Measurements from ENCODE around the gene ALDH1L1. TPM values are rescaled to one million over a fixed set of nuclear protein-coding genes. Genes with fewer than 3 reads are reported as not detected.

Gene ALDH1L1
- total and polyA plus RNA-seq, 2 of the 13 experiments (the other 11 are each of a cell fraction or from before 2014, with no cell fraction given) = 11.2 to 28.7 TPM

- H3K4me3 ChIP-seq (replicated peaks in 1 of 3; ENCODE audit: insufficient read depth in 1 of 3, low read depth in 2 of 3, low read length in 3 of 3) = no peak overlapping the region
- ChIA-PET POLR2A (interaction anchor here (0.9 to 2.4 kb wide), 9 partner anchors 9 to 131 kb away, joined by 3 to 17 read pairs (median 3); partner anchors contain the start of gene ALDH1L1), CTCF (ENCODE audit: low intra/inter-chr PET ratio, low total read pairs) (interaction anchor here (1.3 to 3.4 kb wide), 2 partner anchors 64 to 191 kb away, joined by 4 to 27 read pairs; no protein-coding TSS in a partner anchor)
- peak; percentile 44 for FAIRE-seq
- no peak overlapping the region for H2AFZ ChIP-seq (ENCODE audit: low read length)
- in situ Hi-C loops (cut with HindIII; ENCODE audit: extremely low pct_ligation_motif_present, low pct_unique_long_range_greater_than_20kb) = loop anchor here (10.0 kb wide), 1 partner anchor 63 kb away; no protein-coding TSS in a partner anchor
- no peak overlapping the region for H3K9ac ChIP-seq (ENCODE audit: insufficient read depth, low read depth, low read length)
- no peaks in the 10 kb centered on the region for H3K4me1 ChIP-seq (ENCODE audit: insufficient read depth, low read length)
- H4K20me1 ChIP-seq (ENCODE audit: insufficient read depth, low read length) = no peaks in the 10 kb centered on the region
- no peaks in the 10 kb centered on the region for H3K36me3 ChIP-seq (replicated peaks in 1 of 2; ENCODE audit: control insufficient read depth in 1 of 2, insufficient read depth in 2 of 2, low read length in 2 of 2)
- H3K4me2 ChIP-seq (ENCODE audit: low read depth, low read length) = no peak overlapping the region
- BruUV-seq (replicated peaks) = no TSS peak
- WGBS (ENCODE audit: low lambda C conversion rate) = 24% methylated on average over 6 of the region's 7 CpGs
- no peaks in the 10 kb centered on the region for H3K79me2 ChIP-seq (ENCODE audit: insufficient read depth, low read length)
- peaks cover 42% of the 10 kb centered on the region for H3K9me3 ChIP-seq (ENCODE audit: low read length)
- peak overlapping the region; percentile 26 for H3K27ac ChIP-seq (ENCODE audit: extremely low read length, insufficient read depth, low read length)
- intact Hi-C loops (cut with micrococcal nuclease; ENCODE audit: unreplicated experiment) = loop anchor here (1.0 kb wide), 1 partner anchor 64 kb away; no protein-coding TSS in a partner anchor
- peak; percentile 99 for ATAC-seq
- no peaks in the 10 kb centered on the region for H3K27me3 ChIP-seq (ENCODE audit: control insufficient read depth in 1 of 2, insufficient read depth in 2 of 2, low read length in 2 of 2)
- DNase-seq (ENCODE audit: low spot score) = peak; percentile 62
- TF ChIP-seq ZNF264 (CRISPR knock-in tag; IDR thresholded peaks at IDR 0.05) = no peak
- no peak for TF ChIP-seq ZNF749 (CRISPR knock-in tag; IDR thresholded peaks at IDR 0.05; ENCODE audit: borderline replicate concordance)
- no peak for TF ChIP-seq PAWR (CRISPR knock-in tag; IDR thresholded peaks at IDR 0.05; ENCODE audit: borderline replicate concordance)
- TF ChIP-seq DRAP1 (CRISPR knock-in tag; IDR thresholded peaks at IDR 0.05) = no peak
- peak; percentile 61 for TF ChIP-seq RAD21 (CRISPR knock-in tag; IDR thresholded peaks at IDR 0.05)
- no peak for TF ChIP-seq PPARG (CRISPR knock-in tag; conservative IDR thresholded peaks at IDR 0.05)
- no peak for TF ChIP-seq SALL2 (CRISPR knock-in tag; IDR thresholded peaks at IDR 0.05)
- TF ChIP-seq, protein P1, sequence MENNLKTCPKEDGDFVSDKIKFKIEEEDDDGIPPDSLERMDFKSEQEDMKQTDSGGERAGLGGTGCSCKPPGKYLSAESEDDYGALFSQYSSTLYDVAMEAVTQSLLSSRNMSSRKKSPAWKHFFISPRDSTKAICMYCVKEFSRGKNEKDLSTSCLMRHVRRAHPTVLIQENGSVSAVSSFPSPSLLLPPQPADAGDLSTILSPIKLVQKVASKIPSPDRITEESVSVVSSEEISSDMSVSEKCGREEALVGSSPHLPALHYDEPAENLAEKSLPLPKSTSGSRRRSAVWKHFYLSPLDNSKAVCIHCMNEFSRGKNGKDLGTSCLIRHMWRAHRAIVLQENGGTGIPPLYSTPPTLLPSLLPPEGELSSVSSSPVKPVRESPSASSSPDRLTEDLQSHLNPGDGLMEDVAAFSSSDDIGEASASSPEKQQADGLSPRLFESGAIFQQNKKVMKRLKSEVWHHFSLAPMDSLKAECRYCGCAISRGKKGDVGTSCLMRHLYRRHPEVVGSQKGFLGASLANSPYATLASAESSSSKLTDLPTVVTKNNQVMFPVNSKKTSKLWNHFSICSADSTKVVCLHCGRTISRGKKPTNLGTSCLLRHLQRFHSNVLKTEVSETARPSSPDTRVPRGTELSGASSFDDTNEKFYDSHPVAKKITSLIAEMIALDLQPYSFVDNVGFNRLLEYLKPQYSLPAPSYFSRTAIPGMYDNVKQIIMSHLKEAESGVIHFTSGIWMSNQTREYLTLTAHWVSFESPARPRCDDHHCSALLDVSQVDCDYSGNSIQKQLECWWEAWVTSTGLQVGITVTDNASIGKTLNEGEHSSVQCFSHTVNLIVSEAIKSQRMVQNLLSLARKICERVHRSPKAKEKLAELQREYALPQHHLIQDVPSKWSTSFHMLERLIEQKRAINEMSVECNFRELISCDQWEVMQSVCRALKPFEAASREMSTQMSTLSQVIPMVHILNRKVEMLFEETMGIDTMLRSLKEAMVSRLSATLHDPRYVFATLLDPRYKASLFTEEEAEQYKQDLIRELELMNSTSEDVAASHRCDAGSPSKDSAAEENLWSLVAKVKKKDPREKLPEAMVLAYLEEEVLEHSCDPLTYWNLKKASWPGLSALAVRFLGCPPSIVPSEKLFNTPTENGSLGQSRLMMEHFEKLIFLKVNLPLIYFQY (CRISPR knock-in tag; IDR thresholded peaks at IDR 0.05; ENCODE audit: borderline replicate concordance) = no peak
- TF ChIP-seq NFAT5 (CRISPR knock-in tag; IDR thresholded peaks at IDR 0.05) = no peak
- no peak for TF ChIP-seq ARNT (IDR thresholded peaks at IDR 0.05)
- no peak for TF ChIP-seq STAT5B (CRISPR knock-in tag; IDR thresholded peaks at IDR 0.05)
- TF ChIP-seq CBFB (CRISPR knock-in tag; IDR thresholded peaks at IDR 0.05) = no peak
- peak; percentile 66 for TF ChIP-seq KDM2A (CRISPR knock-in tag; IDR thresholded peaks at IDR 0.05; ENCODE audit: borderline replicate concordance, low read depth)
- 0 out of 2 replicates have a peak, but pooled peaks have one; percentile 25 for TF ChIP-seq POLR2G (IDR thresholded peaks at IDR 0.05; ENCODE audit: low read depth, low read length)
- no peak for TF ChIP-seq ZNF451 (CRISPR knock-in tag; IDR thresholded peaks at IDR 0.05)
Measured at GRCh38 chr3:126197854-126198584, 17.6 kb upstream of the ALDH1L1 start.

Data from HepG2 (cell line).